DOHH2 (cell line): ENCODE results near the gene ZFYVE1.

Source experiments
- EZH2phosphoT487 ChIP-seq: fragments of 200-600 bp; sonication (generic); IDR thresholded peaks from 2 replicates; pipeline ENCODE4 v1.6.1; 2017; ENCODE audit warnings: borderline replicate concordance, mild to moderate bottlenecking, antibody characterized with exemption, low read length, moderate library complexity, mixed read lengths
- TF ChIP-seq, protein P1 (sequence below): fragments of 200-600 bp; sonication (generic); IDR thresholded peaks from one replicate; pipeline ENCODE4 v1.5.1; 2014; ENCODE audit warnings: antibody characterized with exemption, mild to moderate bottlenecking, low read depth, low read length; ENCODE audit not compliant: poor library complexity, severe bottlenecking

DNA sequence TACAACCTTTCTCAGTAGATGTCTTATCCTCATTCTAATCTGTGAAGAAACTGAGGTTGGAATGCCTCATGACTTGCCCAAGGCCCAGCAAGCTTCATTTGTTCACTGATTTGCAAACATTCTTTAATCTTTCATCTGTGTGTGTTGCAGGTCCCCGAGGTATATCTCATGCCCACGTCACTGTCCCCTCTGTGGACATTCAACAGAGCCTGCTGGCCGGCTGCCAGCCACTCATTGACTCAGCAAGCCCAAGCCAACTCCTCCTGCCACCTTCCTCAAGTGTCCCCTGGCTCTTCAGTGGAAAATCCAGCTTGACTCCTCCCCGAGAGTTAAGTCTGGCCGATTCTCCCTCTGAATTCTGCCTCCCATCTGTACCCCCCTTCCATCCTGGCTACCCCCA lies 102.6 kb downstream of the ZFYVE1 start:
- TF ChIP-seq, protein P1, sequence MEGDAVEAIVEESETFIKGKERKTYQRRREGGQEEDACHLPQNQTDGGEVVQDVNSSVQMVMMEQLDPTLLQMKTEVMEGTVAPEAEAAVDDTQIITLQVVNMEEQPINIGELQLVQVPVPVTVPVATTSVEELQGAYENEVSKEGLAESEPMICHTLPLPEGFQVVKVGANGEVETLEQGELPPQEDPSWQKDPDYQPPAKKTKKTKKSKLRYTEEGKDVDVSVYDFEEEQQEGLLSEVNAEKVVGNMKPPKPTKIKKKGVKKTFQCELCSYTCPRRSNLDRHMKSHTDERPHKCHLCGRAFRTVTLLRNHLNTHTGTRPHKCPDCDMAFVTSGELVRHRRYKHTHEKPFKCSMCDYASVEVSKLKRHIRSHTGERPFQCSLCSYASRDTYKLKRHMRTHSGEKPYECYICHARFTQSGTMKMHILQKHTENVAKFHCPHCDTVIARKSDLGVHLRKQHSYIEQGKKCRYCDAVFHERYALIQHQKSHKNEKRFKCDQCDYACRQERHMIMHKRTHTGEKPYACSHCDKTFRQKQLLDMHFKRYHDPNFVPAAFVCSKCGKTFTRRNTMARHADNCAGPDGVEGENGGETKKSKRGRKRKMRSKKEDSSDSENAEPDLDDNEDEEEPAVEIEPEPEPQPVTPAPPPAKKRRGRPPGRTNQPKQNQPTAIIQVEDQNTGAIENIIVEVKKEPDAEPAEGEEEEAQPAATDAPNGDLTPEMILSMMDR, result no peak
- no peak for TF ChIP-seq EZH2phosphoT487
